C4-2B (cell line): ENCODE data around the gene CCDC177.

Experiments used
- H3K27ac ChIP-seq: fragments of 450-650 bp; 2 replicates; pipeline ENCODE4 v1.5.1; 2017
- ZFX ChIP-seq: fragments of 450-650 bp; IDR thresholded peaks from 2 replicates; pipeline ENCODE4 v1.6.1; 2017
- TF ChIP-seq, protein P1 (sequence below): fragments of 450-650 bp; conservative IDR thresholded peaks from 2 replicates; pipeline ENCODE4 v1.5.1; 2017; ENCODE audit warnings: mild to moderate bottlenecking

CCDC177 gene

DNA sequence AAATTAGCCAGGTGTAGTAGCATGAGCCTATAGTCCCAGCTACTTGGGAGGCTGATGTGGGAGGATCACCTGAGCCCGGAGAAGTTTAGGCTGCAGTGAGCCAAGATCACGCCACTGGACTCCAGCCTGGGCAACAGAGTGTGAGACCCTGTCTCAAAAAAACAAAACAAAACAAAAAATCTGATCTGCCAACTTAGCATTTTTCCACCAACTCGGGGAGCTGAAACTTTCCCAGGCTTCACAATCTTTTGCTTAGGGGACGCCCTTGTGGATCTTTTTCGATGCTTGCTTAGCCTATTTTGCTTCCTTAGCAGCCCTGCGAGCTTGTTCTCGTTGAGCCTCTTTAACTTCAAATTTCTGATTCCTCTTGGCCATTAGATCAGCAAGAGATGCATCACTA, 13.8 kb downstream of the CCDC177 start:
- H3K27ac ChIP-seq, result no peak overlapping the region
- TF ChIP-seq, protein P1, sequence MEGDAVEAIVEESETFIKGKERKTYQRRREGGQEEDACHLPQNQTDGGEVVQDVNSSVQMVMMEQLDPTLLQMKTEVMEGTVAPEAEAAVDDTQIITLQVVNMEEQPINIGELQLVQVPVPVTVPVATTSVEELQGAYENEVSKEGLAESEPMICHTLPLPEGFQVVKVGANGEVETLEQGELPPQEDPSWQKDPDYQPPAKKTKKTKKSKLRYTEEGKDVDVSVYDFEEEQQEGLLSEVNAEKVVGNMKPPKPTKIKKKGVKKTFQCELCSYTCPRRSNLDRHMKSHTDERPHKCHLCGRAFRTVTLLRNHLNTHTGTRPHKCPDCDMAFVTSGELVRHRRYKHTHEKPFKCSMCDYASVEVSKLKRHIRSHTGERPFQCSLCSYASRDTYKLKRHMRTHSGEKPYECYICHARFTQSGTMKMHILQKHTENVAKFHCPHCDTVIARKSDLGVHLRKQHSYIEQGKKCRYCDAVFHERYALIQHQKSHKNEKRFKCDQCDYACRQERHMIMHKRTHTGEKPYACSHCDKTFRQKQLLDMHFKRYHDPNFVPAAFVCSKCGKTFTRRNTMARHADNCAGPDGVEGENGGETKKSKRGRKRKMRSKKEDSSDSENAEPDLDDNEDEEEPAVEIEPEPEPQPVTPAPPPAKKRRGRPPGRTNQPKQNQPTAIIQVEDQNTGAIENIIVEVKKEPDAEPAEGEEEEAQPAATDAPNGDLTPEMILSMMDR, result no peak
- TF ChIP-seq ZFX, result no peak

- no peak for TF ChIP-seq ZFX
- TF ChIP-seq, protein P1, result no peak
These were observed 15.1 kb downstream of the CCDC177 start for GRCh38 chr14:69559581-69560011.

GRCh38 chr14:69558774-69559173, 15.9 kb downstream of the CCDC177 start:
- no peak overlapping the region for H3K27ac ChIP-seq
- TF ChIP-seq ZFX, result no peak
- TF ChIP-seq, protein P1, result no peak

More at GRCh38 chr14:69559581-69560011, 15.1 kb downstream of the CCDC177 start:
- H3K27ac ChIP-seq, result no peak overlapping the region

DNA sequence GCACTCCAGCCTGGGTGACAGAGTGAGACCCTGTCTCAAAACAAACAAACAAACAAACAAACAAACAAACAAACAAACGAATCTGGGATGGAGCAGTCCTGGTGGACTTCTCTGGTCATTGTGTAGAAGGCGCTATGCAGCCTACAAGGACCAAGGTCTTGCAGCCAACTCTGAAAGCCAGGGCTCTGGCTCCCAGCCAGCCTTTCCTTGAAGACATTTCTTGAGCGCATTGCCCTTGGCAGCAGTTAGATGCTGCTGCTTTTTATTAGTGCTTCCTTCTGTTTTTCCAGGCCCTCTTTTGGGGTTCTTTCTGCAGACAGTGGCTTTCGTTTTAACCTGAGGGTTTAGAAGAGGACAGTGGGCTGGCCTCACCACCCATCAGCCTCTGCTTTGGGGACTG, 20.2 kb downstream of the CCDC177 start:
- TF ChIP-seq ZFX, result no peak
- TF ChIP-seq, protein P1, result no peak
- H3K27ac ChIP-seq, result no peak overlapping the region

GRCh38 chr14:69553252-69553651, 21.4 kb downstream of the CCDC177 start:
- no peak overlapping the region for H3K27ac ChIP-seq
- TF ChIP-seq, protein P1, result no peak
- TF ChIP-seq ZFX, result no peak

GRCh38 chr14:69551511-69551910, 23.2 kb downstream of the CCDC177 start:
- TF ChIP-seq, protein P1, result no peak
- TF ChIP-seq ZFX, result no peak
- H3K27ac ChIP-seq, result no peak overlapping the region

DNA sequence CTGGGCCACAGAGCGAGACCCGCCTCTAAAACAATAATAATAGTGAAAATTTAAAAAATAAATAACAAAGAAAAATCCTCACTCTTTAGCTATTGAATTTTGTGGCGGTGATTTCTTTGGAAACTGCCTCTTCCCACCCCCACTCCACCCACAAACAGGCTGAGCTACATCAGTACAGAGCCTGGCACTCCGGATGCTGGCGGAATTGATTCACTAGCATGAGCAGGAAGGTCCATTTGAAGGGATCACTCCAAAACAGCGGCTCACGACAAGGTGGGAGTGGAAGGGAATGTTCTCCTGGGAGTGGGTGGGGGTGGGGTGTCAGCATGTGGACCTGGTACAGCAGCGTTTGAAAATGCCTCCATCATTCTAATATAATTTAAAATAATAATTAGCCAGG, 26.1 kb downstream of the CCDC177 start:
- TF ChIP-seq ZFX, result no peak
- TF ChIP-seq, protein P1, result no peak
- H3K27ac ChIP-seq, result no peak overlapping the region
